GM23338 (cell line): ENCODE data around the gene LRIG1. TPM values are rescaled to one million over a fixed set of nuclear protein-coding genes. Genes with fewer than 3 reads are reported as not detected.

Source experiments
- ATAC-seq: fragments of 200-7000 bp; cut with Tn5 transposase; 3 replicates; pipeline ENCODE4 v1.9.1; 2020
- DNase-seq: peaks from one replicate; pipeline ENCODE4 v3.0.0-alpha.2; 2015; ENCODE audit warnings: low spot score
- H2AFZ ChIP-seq: fragments of 200-600 bp; sonication (generic); 2 replicates; pipeline ENCODE4 v1.8.0; 2016; ENCODE audit warnings: antibody characterized with exemption, mild to moderate bottlenecking, moderate library complexity
- H3F3A ChIP-seq: fragments of 200-600 bp; sonication (generic); replicated peaks from 2 replicates; pipeline ENCODE4 v1.8.0; 2017; ENCODE audit warnings: antibody characterized with exemption, mixed run types, low read depth
- H3K27ac ChIP-seq: fragments of 200-600 bp; sonication (generic); 2 replicates; pipeline ENCODE4 v1.6.1; 2016; ENCODE audit warnings: low read depth
- H3K27me3 ChIP-seq: fragments of 200-600 bp; sonication (generic); 2 replicates; pipeline ENCODE4 v1.8.0; 2016; ENCODE audit warnings: mild to moderate bottlenecking, mixed run types, moderate library complexity; ENCODE audit not compliant: insufficient read depth
- H3K36me3 ChIP-seq: fragments of 200-600 bp; sonication (generic); 2 replicates; pipeline ENCODE4 v1.8.0; 2016; ENCODE audit warnings: mild to moderate bottlenecking; ENCODE audit not compliant: insufficient read depth
- H3K4me1 ChIP-seq: fragments of 200-600 bp; sonication (generic); 2 replicates; pipeline ENCODE4 v1.8.0; 2016; ENCODE audit warnings: mild to moderate bottlenecking, moderate library complexity; ENCODE audit not compliant: insufficient read depth
- H3K4me2 ChIP-seq: fragments of 200-600 bp; sonication (generic); 2 replicates; pipeline ENCODE4 v1.7.1; 2017; ENCODE audit warnings: mixed run types
- H3K4me3 ChIP-seq: fragments of 200-600 bp; sonication (generic); 2 replicates; pipeline ENCODE4 v1.6.1; 2016; ENCODE audit warnings: mixed run types
- H3K79me2 ChIP-seq: fragments of 200-600 bp; sonication (generic); replicated peaks from 2 replicates; pipeline ENCODE4 v1.8.0; 2017; ENCODE audit warnings: mild to moderate bottlenecking; ENCODE audit not compliant: insufficient read depth
- H3K9me2 ChIP-seq: fragments of 200-600 bp; sonication (generic); 2 replicates; pipeline ENCODE4 v1.8.0; 2017; ENCODE audit not compliant: insufficient read depth
- H4K20me1 ChIP-seq: fragments of 200-600 bp; sonication (generic); replicated peaks from 2 replicates; pipeline ENCODE4 v1.8.0; 2017; ENCODE audit warnings: mild to moderate bottlenecking; ENCODE audit not compliant: insufficient read depth
- H3K27ac Mint-ChIP-seq: 2 replicates; pipeline ENCODE4 v1.8.0; 2020; ENCODE audit warnings: inconsistent platforms, mild to moderate bottlenecking, moderate library complexity, mixed read lengths
- H3K27me3 Mint-ChIP-seq: 3 replicates; pipeline ENCODE4 v1.8.0; 2022; ENCODE audit warnings: low read depth, mild to moderate bottlenecking, moderate library complexity, mixed read lengths, inconsistent platforms; ENCODE audit not compliant: insufficient read depth, poor library complexity
- H3K36me3 Mint-ChIP-seq: 3 replicates; pipeline ENCODE4 v1.8.0; 2021; ENCODE audit warnings: low read depth, mild to moderate bottlenecking, inconsistent platforms, moderate library complexity, mixed read lengths
- H3K4me1 Mint-ChIP-seq: 3 replicates; pipeline ENCODE4 v1.8.0; 2020; ENCODE audit warnings: mild to moderate bottlenecking, inconsistent platforms, mixed read lengths
- H3K4me3 Mint-ChIP-seq: 3 replicates; pipeline ENCODE4 v1.8.0; 2021; ENCODE audit warnings: moderate library complexity, mild to moderate bottlenecking, inconsistent platforms, mixed read lengths
- H3K9me3 Mint-ChIP-seq: 3 replicates; pipeline ENCODE4 v1.8.0; 2020; ENCODE audit warnings: moderate library complexity, mild to moderate bottlenecking, inconsistent platforms, mixed read lengths
- CREB1 ChIP-seq: fragments of 250-450 bp; sonication (Bioruptor Pico); IDR thresholded peaks from 2 replicates; pipeline ENCODE4 v1.5.0; 2020; ENCODE audit warnings: low read depth, mild to moderate bottlenecking, moderate library complexity
- CTCF ChIP-seq, 2 experiments: fragments of 200-600 bp in 1 of 2; sonication (generic) in 1 of 2; conservative IDR thresholded peaks; 2 replicates each; pipeline versions ENCODE4 v1.5.1 to v1.6.1; 2016 to 2017; ENCODE audit warnings: antibody characterized with exemption in 2 of 2, low read depth in 2 of 2, mild to moderate bottlenecking in 2 of 2, moderate library complexity in 1 of 2
- ETS1 ChIP-seq: IDR thresholded peaks from 2 replicates; pipeline ENCODE4 v1.6.1; 2016; ENCODE audit warnings: antibody characterized with exemption
- EZH2phosphoT487 ChIP-seq: fragments of 200-600 bp; sonication (generic); IDR thresholded peaks from one replicate; pipeline ENCODE4 v1.8.1; 2018; ENCODE audit warnings: antibody characterized with exemption; ENCODE audit not compliant: unreplicated experiment
- JUNB ChIP-seq: IDR thresholded peaks from one replicate; pipeline ENCODE4 v1.6.1; 2016; ENCODE audit warnings: antibody characterized with exemption; ENCODE audit not compliant: unreplicated experiment
- NANOG ChIP-seq: IDR thresholded peaks from 2 replicates; pipeline ENCODE4 v1.6.1; 2016; ENCODE audit warnings: antibody characterized with exemption, borderline replicate concordance
- POLR2AphosphoS5 ChIP-seq: IDR thresholded peaks from 2 replicates; pipeline ENCODE4 v1.6.1; 2016; ENCODE audit warnings: antibody characterized with exemption, low read depth
- REST ChIP-seq: IDR thresholded peaks from one replicate; pipeline ENCODE4 v1.6.1; 2018; ENCODE audit warnings: antibody characterized with exemption; ENCODE audit not compliant: unreplicated experiment
- STAT1 ChIP-seq: IDR thresholded peaks from one replicate; pipeline ENCODE4 v1.6.1; 2016; ENCODE audit warnings: antibody characterized with exemption; ENCODE audit not compliant: unreplicated experiment
- ZNF114 ChIP-seq: fragments of 250-450 bp; sonication (Bioruptor Pico); IDR thresholded peaks from 2 replicates; pipeline ENCODE4 v1.5.0; 2020; ENCODE audit warnings: mild to moderate bottlenecking, moderate library complexity
- ZNF331 ChIP-seq: fragments of 250-450 bp; sonication (Bioruptor Pico); IDR thresholded peaks from 2 replicates; pipeline ENCODE4 v1.5.0; 2020; ENCODE audit warnings: low read depth, mild to moderate bottlenecking, moderate library complexity
- ZNF462 ChIP-seq: fragments of 250-450 bp; sonication (Bioruptor Pico); IDR thresholded peaks from 2 replicates; pipeline ENCODE4 v1.5.0; 2020; ENCODE audit warnings: mild to moderate bottlenecking, moderate library complexity
- polyA plus RNA-seq: library from polyadenylated mRNA; unstranded; fragments of >200 nt; fragmentation: Nextera tagmentation; extraction: Ambion mirVana; gene quantifications from 2 replicates; pipeline ENCODE4 v1.2.1, GENCODE V29; 2016
- total RNA-seq: library from RNA; depleted of rRNA; stranded (reverse); fragments of >200 nt; shearing (Covaris generic); gene quantifications from 2 replicates; pipeline ENCODE4 v1.2.3, GENCODE V29; 2014

Gene LRIG1
- total and polyA plus RNA-seq, 2 experiments from 2014 or later = 40.0 to 134 TPM

- TF ChIP-seq JUNB = no peak
Observed at GRCh38 chr3:66398228-66399025, 102.4 kb downstream of the LRIG1 start (continued).

GRCh38 chr3:66397745-66398144 lies 103.1 kb downstream of the LRIG1 start:
- Histone ChIP-seq H4K20me1 (peaks cover 20% of the 10 kb centered on the region), H3K36me3 (peaks cover 28% of the 10 kb centered on the region), H3K79me2 (peaks cover 19% of the 10 kb centered on the region)
- TF ChIP-seq CREB1 (CRISPR knock-in tag) (no peak), NANOG (no peak), POLR2AphosphoS5 (no peak), CTCF (conservative IDR thresholded peaks at IDR 0.05; ENCODE audit: low read depth in 2 of 2) (no peak), EZH2phosphoT487 (no peak), REST (no peak), ETS1 (no peak), ZNF114 (CRISPR knock-in tag) (no peak), ZNF462 (CRISPR knock-in tag) (no peak), ZNF331 (no peak), STAT1 (no peak), JUNB (no peak)

More at GRCh38 chr3:66397745-66398144, 103.1 kb downstream of the LRIG1 start:
- H3K27me3 Mint-ChIP-seq = peaks cover 27% of the 10 kb centered on the region
- H3K4me1 Mint-ChIP-seq = peaks cover 35% of the 10 kb centered on the region
- Histone ChIP-seq H3K9me2 (no peaks in the 10 kb centered on the region; the same call in 1 of the 2 replicates), H2AFZ (no peak overlapping the region), H3K4me3 (no peak overlapping the region), H3F3A (no peaks in the 10 kb centered on the region), H3K27me3 (no peaks in the 10 kb centered on the region), H3K4me2 (no peak overlapping the region), H3K4me1 (peaks cover 11% of the 10 kb centered on the region), H3K27ac (no peak overlapping the region)
- no peak overlapping the region for H3K4me3 Mint-ChIP-seq
- peaks cover 97% of the 10 kb centered on the region for H3K36me3 Mint-ChIP-seq
- ATAC-seq (no peak), DNase-seq (no peak)
- peak overlapping the region; percentile 85; the same call in 1 of the 2 replicates for H3K27ac Mint-ChIP-seq
- no peaks in the 10 kb centered on the region for H3K9me3 Mint-ChIP-seq
